ENCODE data around the gene TSPAN9.

The TSPAN9 gene

DNA sequence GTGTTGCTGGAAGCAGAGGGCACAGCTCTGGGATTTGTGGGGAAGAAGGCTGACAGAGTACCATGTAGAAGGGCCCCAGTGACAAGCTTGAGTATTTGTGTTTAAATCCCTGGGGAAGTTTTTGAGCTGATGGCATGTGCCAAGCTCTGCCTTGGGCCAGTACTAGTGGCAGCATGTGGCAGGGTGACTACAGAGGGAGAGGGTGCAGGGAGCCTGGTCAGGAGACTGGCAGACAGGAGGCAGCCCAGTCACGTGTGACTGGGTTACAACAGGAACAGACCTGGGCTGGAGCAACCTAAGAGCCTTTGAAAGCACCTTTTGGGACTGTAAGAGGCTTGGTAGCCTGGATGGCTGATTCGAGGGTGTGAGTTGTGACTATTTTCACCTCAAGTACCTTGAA, 112.1 kb downstream of the TSPAN9 start:
- DNase-seq (ENCODE audit: low read depth), result no peak
- H3K4me3 ChIP-seq (ENCODE audit: low read depth, low read length), result no peak overlapping the region
- TF ChIP-seq, protein P1, sequence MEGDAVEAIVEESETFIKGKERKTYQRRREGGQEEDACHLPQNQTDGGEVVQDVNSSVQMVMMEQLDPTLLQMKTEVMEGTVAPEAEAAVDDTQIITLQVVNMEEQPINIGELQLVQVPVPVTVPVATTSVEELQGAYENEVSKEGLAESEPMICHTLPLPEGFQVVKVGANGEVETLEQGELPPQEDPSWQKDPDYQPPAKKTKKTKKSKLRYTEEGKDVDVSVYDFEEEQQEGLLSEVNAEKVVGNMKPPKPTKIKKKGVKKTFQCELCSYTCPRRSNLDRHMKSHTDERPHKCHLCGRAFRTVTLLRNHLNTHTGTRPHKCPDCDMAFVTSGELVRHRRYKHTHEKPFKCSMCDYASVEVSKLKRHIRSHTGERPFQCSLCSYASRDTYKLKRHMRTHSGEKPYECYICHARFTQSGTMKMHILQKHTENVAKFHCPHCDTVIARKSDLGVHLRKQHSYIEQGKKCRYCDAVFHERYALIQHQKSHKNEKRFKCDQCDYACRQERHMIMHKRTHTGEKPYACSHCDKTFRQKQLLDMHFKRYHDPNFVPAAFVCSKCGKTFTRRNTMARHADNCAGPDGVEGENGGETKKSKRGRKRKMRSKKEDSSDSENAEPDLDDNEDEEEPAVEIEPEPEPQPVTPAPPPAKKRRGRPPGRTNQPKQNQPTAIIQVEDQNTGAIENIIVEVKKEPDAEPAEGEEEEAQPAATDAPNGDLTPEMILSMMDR (IDR thresholded peaks at IDR 0.05; ENCODE audit: low read depth, low read length), result no peak
- TF ChIP-seq, protein P2, sequence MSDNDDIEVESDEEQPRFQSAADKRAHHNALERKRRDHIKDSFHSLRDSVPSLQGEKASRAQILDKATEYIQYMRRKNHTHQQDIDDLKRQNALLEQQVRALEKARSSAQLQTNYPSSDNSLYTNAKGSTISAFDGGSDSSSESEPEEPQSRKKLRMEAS (IDR thresholded peaks at IDR 0.05; ENCODE audit: low read depth, low read length), result no peak
- TF ChIP-seq MYC (IDR thresholded peaks at IDR 0.05; ENCODE audit: low read depth, low read length) (no peak), POLR2A (IDR thresholded peaks at IDR 0.05; ENCODE audit: extremely low read depth, insufficient read length) (no peak)

DNA sequence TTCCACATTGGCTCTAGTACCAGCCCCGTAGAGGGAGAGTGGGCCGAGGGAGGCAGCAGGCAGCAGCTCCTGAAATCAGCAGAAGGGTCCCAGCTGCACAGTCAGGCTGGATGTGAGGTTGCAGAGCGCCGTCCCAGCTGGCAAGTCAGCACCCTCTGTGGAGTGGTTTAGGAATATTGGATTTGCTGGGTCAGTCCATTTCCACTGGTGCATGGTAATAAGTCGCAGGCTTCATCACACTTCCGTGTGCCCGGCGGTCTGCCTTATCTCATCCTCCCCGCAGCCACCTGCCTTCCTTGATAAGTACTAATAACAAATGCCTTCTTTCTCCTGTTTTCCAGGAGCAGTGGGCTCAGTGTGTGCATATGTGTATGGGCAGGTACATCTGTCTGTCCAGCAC, 112.9 kb downstream of the TSPAN9 start:
- no peak overlapping the region for H3K4me3 ChIP-seq (ENCODE audit: low read depth, low read length)
- TF ChIP-seq MYC (IDR thresholded peaks at IDR 0.05; ENCODE audit: low read depth, low read length), result no peak
- TF ChIP-seq POLR2A (IDR thresholded peaks at IDR 0.05; ENCODE audit: extremely low read depth, insufficient read length), result no peak
- TF ChIP-seq, protein P1 (IDR thresholded peaks at IDR 0.05; ENCODE audit: low read depth, low read length), result no peak
- TF ChIP-seq, protein P2 (IDR thresholded peaks at IDR 0.05; ENCODE audit: low read depth, low read length), result no peak
- DNase-seq (ENCODE audit: low read depth), result no peak

DNA sequence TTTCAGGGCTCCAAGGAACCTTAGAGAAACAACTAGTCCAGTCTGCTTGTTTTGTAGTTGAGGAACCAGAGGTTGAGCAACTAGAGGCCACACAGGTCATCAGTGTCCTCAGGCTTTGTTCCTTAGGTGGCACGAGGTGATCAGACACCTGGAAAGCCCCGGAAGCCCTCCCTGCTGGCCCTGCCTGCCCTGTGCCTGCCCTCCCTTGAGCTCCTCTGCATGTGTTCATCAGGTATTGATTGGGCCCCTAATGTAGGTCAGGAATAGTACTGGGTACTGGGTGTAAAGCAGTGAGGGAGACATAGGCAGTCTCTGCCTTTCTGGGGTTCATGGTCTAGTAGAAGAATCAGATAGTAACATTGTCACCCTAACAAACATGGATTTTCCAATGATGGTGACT, 114.3 kb downstream of the TSPAN9 start:
- TF ChIP-seq MYC (IDR thresholded peaks at IDR 0.05; ENCODE audit: low read depth, low read length), result no peak
- no peak for DNase-seq (ENCODE audit: low read depth)
- no peak overlapping the region for H3K4me3 ChIP-seq (ENCODE audit: low read depth, low read length)

DNA sequence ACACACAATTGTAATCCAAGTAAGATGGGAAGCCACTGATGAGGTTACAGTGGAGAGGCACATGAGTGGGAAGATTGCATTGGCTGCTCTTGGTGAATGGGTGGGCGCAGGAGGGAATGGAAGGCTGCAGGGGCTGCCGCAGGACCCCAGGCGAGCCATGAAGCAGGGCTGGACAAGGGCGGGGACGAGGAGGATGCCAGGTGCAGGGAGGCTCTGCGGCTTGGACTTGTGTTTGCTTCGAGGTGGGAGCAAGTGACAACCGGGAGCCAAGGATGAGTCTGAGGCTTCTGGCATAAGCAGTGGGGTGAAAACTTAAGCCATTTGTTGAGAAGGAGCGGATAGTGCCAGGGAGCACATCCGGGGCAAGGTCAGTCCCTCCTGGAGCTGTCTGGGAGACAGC, 115.0 kb downstream of the TSPAN9 start:
- TF ChIP-seq MYC (IDR thresholded peaks at IDR 0.05; ENCODE audit: low read depth, low read length), result no peak
- TF ChIP-seq POLR2A (IDR thresholded peaks at IDR 0.05; ENCODE audit: extremely low read depth, insufficient read length), result no peak
- TF ChIP-seq, protein P2 (IDR thresholded peaks at IDR 0.05; ENCODE audit: low read depth, low read length), result no peak
- TF ChIP-seq, protein P1 (IDR thresholded peaks at IDR 0.05; ENCODE audit: low read depth, low read length), result no peak
- DNase-seq (ENCODE audit: low read depth), result no peak
- H3K4me3 ChIP-seq (ENCODE audit: low read depth, low read length), result no peak overlapping the region

DNA sequence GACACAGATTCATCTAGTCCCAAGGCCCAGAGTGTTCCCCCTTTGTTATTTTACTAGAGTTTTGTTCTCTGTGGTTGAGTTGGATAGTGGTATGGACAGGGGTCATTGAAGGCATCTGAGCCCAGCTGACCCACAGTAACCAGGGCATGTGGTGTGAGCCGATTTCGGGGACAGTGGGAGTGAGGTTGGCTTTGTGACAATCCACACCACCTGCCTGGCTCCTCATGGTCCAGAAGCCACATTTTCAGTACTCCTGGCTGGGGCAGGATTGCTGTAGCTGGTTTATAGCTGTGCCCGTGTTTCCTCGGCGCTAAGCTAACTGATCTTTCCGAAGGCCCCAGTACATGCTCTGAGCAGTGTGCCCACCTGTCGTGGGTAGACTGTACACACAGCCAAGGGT, 116.0 kb downstream of the TSPAN9 start:
- no peak for DNase-seq (ENCODE audit: low read depth)
- TF ChIP-seq MYC (IDR thresholded peaks at IDR 0.05; ENCODE audit: low read depth, low read length) (no peak), POLR2A (IDR thresholded peaks at IDR 0.05; ENCODE audit: extremely low read depth, insufficient read length) (no peak)
- TF ChIP-seq, protein P1 (IDR thresholded peaks at IDR 0.05; ENCODE audit: low read depth, low read length), result no peak
- TF ChIP-seq, protein P2 (IDR thresholded peaks at IDR 0.05; ENCODE audit: low read depth, low read length), result no peak
- no peak overlapping the region for H3K4me3 ChIP-seq (ENCODE audit: low read depth, low read length)

DNA sequence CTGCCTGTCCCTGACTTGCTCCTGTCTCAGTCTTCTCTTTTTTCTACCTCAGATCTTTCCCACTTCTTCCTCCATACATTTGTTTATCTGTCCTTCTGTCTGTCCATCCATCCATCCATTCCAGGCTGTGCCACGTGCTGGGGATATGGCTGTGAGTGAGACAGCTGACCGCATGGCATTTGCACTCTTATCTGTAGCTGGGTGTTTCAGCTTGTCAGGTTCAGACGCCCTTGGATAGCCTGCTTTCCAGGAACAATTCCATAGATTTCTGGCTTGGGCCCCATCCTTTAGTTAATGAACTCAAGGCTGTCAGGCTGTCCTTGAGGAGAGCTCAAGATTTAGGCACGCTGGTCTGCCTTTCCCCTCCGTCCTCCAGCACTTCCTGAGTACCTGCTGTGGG, 116.6 kb downstream of the TSPAN9 start:
- no peak for DNase-seq (ENCODE audit: low read depth)
- TF ChIP-seq MYC (IDR thresholded peaks at IDR 0.05; ENCODE audit: low read depth, low read length) (no peak), POLR2A (IDR thresholded peaks at IDR 0.05; ENCODE audit: extremely low read depth, insufficient read length) (no peak)
- TF ChIP-seq, protein P1 (IDR thresholded peaks at IDR 0.05; ENCODE audit: low read depth, low read length), result no peak
- TF ChIP-seq, protein P2 (IDR thresholded peaks at IDR 0.05; ENCODE audit: low read depth, low read length), result no peak
- H3K4me3 ChIP-seq (ENCODE audit: low read depth, low read length), result no peak overlapping the region

All from NB4 (cell line).